CD4-positive, alpha-beta memory T cell (primary cell): ENCODE results near the gene NACC2. TPM values are rescaled to one million over a fixed set of nuclear protein-coding genes. Genes with fewer than 3 reads are reported as not detected.
A peak's percentile ranks its signal among the peaks of the same experiment; 100 is the strongest.

ENCODE experiments used
- CTCF ChIA-PET: fragments of 350-600 bp; sonication (Branson Sonifier 250); formaldehyde crosslinking; loops from one replicate; lab custom pipeline; 2021; ENCODE audit warnings: inconsistent platforms; ENCODE audit not compliant: partially characterized antibody; lab: Charles Lee
- POLR2A ChIA-PET: fragments of 350-600 bp; sonication (Branson Sonifier 250); formaldehyde crosslinking; loops from one replicate; lab custom pipeline; 2021; ENCODE audit not compliant: partially characterized antibody; lab: Charles Lee
- DNase-seq, 5 donors: peaks; one replicate each; pipeline versions ENCODE4 v3.0.0 to v3.0.0-alpha.2; 2020 to 2022; ENCODE audit warnings: mixed read lengths in 1 of 5
- H3K27ac ChIP-seq: one replicate; pipeline ENCODE4 v1.7.0; 2013; ENCODE audit warnings: low read depth, low read length
- H3K27me3 ChIP-seq: 2 replicates; pipeline ENCODE4 v1.7.0; 2013; ENCODE audit warnings: mild to moderate bottlenecking, low read length, moderate library complexity; ENCODE audit not compliant: insufficient read depth
- H3K36me3 ChIP-seq: 2 replicates; pipeline ENCODE4 v1.7.0; 2013; ENCODE audit warnings: mild to moderate bottlenecking, low read length, moderate library complexity; ENCODE audit not compliant: insufficient read depth
- H3K4me1 ChIP-seq: 2 replicates; pipeline ENCODE4 v1.7.0; 2013; ENCODE audit warnings: mild to moderate bottlenecking, low read length, moderate library complexity; ENCODE audit not compliant: insufficient read depth
- H3K4me3 ChIP-seq, 2 donors: one replicate each; pipeline ENCODE4 v1.7.0; 2013; ENCODE audit warnings: low read length in 2 of 2, mild to moderate bottlenecking in 1 of 2
- H3K9me3 ChIP-seq, 2 donors: one replicate each; pipeline ENCODE4 v1.7.0; 2013; ENCODE audit warnings: low read length in 2 of 2, control low read depth in 1 of 2; ENCODE audit not compliant: control insufficient read depth in 1 of 2
- H3K27ac Mint-ChIP-seq, 7 donors: one replicate each; pipeline ENCODE4 v1.8.0; 2020 to 2021; ENCODE audit warnings: mixed read lengths in 7 of 7, mild to moderate bottlenecking in 6 of 7, inconsistent platforms in 3 of 7, moderate library complexity in 3 of 7
- H3K27me3 Mint-ChIP-seq, 2 donors: one replicate each; pipeline ENCODE4 v1.8.0; 2020 to 2021; ENCODE audit warnings: mixed read lengths in 2 of 2
- H3K36me3 Mint-ChIP-seq, 2 donors: one replicate each; pipeline ENCODE4 v1.8.0; 2020 to 2021; ENCODE audit warnings: mixed read lengths in 2 of 2, inconsistent platforms in 1 of 2, mild to moderate bottlenecking in 1 of 2
- H3K4me1 Mint-ChIP-seq, 4 donors: one replicate each; pipeline ENCODE4 v1.8.0; 2020 to 2021; ENCODE audit warnings: mixed read lengths in 4 of 4, mild to moderate bottlenecking in 1 of 4
- H3K4me3 Mint-ChIP-seq, 8 donors: one replicate each; pipeline ENCODE4 v1.8.0; 2020 to 2021; ENCODE audit warnings: mixed read lengths in 8 of 8, mild to moderate bottlenecking in 7 of 8, moderate library complexity in 6 of 8, inconsistent platforms in 3 of 8
- H3K9me3 Mint-ChIP-seq, 8 donors: one replicate each; pipeline ENCODE4 v1.8.0; 2020 to 2021; ENCODE audit warnings: mixed read lengths in 8 of 8, mild to moderate bottlenecking in 5 of 8, inconsistent platforms in 3 of 8, moderate library complexity in 1 of 8
- intact Hi-C: fragments of 100-400 bp; cut with micrococcal nuclease; formaldehyde crosslinking; loops from one replicate; pipeline ENCODE4 v1.15.1; 2023
- polyA plus RNA-seq, 2 donors: library from polyadenylated mRNA; unstranded; fragments of 300-500 nt; fragmentation: Illumina TruSeq; gene quantifications; one replicate each; pipeline ENCODE4 v1.2.3, GENCODE V29; 2021
- total RNA-seq, 2 experiments: library from RNA; stranded (reverse); gene quantifications; one replicate each; pipeline ENCODE4 v1.2.3, GENCODE V29; 2021

NACC2 gene
- total and polyA plus RNA-seq, 4 experiments from 2014 or later, result 0.58 to 12.2 (median 7.1) TPM

DNA sequence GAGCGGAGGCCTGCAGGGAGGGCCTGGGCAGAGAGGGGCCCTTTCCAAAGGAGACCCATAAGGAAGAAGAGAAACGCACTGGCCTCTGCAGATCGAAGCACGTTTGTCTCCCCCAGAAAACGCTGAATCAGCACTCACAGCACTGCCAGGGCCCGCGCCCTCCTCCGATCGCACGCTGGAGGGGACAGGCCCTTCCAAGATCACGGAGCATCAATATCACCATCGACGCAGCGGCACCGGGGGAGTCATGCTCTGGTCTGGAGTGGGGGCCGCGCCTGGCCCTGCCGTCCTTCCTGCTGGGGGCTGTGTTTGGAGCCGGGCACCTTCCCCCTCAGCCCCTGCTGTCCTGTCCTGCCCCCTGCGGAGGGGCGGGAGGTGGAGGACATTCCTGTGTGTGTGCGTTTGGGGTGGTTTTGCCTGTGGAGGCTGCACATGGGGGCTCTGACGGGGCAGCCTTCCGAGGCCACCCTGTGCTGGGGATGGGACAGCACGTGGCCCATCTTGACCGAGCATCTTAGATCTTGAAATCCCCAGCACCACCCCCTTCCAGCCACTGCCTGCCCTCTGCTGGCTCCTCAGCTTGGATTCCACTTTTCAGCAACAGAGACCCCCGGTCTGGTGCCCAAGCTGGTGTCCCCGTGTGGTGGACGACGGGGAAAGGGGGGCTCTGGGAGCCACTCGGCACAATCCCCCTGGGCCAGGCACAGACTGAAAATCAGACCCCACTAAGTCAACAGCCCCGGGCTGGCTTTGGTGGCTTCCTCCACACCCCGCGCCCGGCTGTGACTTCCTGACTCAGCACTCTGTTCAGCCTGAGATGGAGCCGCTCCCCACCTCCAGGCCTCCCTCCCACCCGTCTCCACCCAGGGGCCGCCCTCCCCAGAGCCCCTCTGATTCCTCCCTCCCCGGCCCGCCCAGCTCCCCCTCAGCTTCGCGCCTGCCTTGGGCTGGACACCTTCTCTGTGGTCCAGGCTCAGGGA lies 15.3 kb upstream of the NACC2 start:
- POLR2A ChIA-PET, result interaction anchor here (1.0 to 11.1 kb wide), 9 partner anchors 8 to 203 kb away, joined by 3 to 155 read pairs (median 6); partner anchors contain the start of genes CAMSAP1, NACC2 and TMEM250
- peaks cover 6% of the 10 kb centered on the region for H3K36me3 ChIP-seq
- Mint-ChIP-seq H3K36me3 (peaks cover 0 to 8% of the 10 kb centered on the region in 2 donors), H3K4me3 (peak overlapping the region; percentile 79 to 88 (median 84)), H3K27me3 (no peaks in the 10 kb centered on the region), H3K4me1 (peaks cover 20 to 92% (median 59%) of the 10 kb centered on the region in 4 donors), H3K27ac (peak overlapping the region; percentile 72 to 93 (median 86)), H3K9me3 (no peaks in the 10 kb centered on the region)
- H3K4me1 ChIP-seq, result peaks cover 86% of the 10 kb centered on the region
- H3K9me3 ChIP-seq, result no peaks in the 10 kb centered on the region
- intact Hi-C loops, result loop anchor here (10.0 kb wide), 1 partner anchor 134 kb away; the partner anchor contains the start of gene QSOX2
- H3K4me3 ChIP-seq, result peak overlapping the region; percentile 9 to 77
- CTCF ChIA-PET, result interaction anchor here (1.0 to 3.7 kb wide), 7 partner anchors 8 to 293 kb away, joined by 3 to 15 read pairs (median 4); partner anchors contain the start of gene TMEM250
- peak overlapping the region; percentile 69 for H3K27ac ChIP-seq
- H3K27me3 ChIP-seq, result no peaks in the 10 kb centered on the region
- DNase-seq, result peak in 3 of 5 donors; percentile 52 to 64 (median 55)

DNA sequence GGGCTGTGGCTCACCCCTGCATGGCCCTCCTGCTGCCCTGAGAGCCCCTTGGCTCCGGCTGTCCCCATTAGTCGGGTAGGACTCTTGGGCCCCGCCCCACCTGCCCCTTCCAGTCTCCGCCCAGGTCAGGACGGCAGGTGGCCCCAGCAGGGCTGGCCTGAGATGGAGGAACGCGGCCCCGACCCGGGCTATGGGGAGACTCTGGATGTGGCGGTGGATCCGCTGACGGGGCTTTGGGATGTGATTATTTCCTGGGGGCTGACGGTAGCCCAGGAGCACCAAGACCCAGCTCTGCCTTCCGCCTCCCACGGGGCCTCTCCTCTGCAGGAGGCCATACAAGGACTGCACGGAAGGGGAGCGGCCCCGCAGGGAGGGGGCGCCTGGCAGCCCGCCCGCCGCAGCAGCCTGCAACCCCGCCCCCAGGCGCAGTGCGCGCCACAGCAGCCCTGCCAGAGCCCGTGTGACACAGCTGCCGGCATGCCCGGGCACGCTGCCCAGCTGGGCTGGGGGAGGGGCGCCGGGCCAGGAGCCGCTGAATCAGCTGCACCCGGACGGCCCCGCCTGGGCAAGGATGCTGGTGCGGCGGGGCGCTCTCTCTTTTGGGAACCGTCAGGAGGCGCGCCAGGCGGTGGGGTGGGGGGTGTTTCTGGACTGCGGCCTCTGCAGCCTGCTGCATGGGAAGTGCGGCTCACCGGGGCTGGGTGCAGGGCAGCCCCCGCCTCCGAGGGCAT lies 14.4 kb upstream of the NACC2 start:
- H3K36me3 ChIP-seq, result no peaks in the 10 kb centered on the region

DNA sequence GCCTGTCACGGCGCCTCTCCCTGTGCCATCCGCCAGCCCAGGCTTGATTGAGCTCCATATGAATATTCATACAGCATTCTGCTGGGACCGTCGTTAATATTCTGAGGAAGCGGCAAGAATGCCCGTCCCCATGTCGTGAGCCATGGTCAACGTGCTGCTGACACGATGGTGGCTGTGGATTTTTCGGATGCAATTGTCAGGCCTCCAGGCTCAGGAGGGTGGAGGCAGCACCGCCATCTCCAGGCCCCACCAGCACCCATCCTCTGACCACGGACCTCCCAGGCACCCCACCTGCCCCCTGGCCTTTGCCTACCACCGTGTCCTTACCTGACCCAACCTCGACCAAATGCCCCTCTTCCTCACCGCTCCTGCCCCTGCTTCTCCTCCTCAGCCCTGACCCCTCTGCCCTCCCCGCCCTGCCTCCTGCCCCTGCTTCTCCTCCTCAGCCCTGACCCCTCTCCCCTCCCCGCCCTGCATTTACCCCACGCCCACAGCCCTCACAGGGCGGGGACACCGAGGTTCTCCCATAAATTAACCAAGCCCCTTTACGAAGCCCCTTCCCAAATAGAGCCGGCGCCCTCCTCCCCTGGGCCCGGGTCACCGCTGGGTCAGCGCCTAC lies 13.7 kb upstream of the NACC2 start:
- H3K4me1 Mint-ChIP-seq, result peaks cover 19 to 79% (median 54%) of the 10 kb centered on the region in 4 donors
- DNase-seq, result no peak

More for the DNA sequence above, 14.4 kb upstream of the NACC2 start:
- Mint-ChIP-seq H3K36me3 (peaks cover 0 to 6% of the 10 kb centered on the region in 2 donors), H3K9me3 (no peaks in the 10 kb centered on the region), H3K27me3 (no peaks in the 10 kb centered on the region), H3K4me3 (peak overlapping the region; percentile 81 to 90 (median 86)), H3K27ac (peak overlapping the region; percentile 86 to 95 (median 89)), H3K4me1 (peaks cover 19 to 85% (median 56%) of the 10 kb centered on the region in 4 donors)
- POLR2A ChIA-PET, result interaction anchor here (0.5 to 11.1 kb wide), 13 partner anchors 9 to 1133 kb away, joined by 3 to 155 read pairs (median 4); partner anchors contain the start of genes CAMSAP1, NACC2, TMEM250 and UBAC1
- peak; percentile 91 to 94 (median 91) for DNase-seq
- Histone ChIP-seq H3K27ac (peak overlapping the region; percentile 69), H3K9me3 (no peaks in the 10 kb centered on the region), H3K4me3 (peak overlapping the region; percentile 9 to 77), H3K27me3 (no peaks in the 10 kb centered on the region), H3K4me1 (peaks cover 87% of the 10 kb centered on the region)
- intact Hi-C loops, result loop anchor here (1.0 to 10.0 kb wide), 3 partner anchors 9 to 135 kb away; partner anchors contain the start of genes NACC2, QSOX2 and TMEM250
- CTCF ChIA-PET, result interaction anchor here (1.0 to 3.7 kb wide), 7 partner anchors 9 to 294 kb away, joined by 3 to 15 read pairs (median 4); partner anchors contain the start of gene TMEM250

DNA sequence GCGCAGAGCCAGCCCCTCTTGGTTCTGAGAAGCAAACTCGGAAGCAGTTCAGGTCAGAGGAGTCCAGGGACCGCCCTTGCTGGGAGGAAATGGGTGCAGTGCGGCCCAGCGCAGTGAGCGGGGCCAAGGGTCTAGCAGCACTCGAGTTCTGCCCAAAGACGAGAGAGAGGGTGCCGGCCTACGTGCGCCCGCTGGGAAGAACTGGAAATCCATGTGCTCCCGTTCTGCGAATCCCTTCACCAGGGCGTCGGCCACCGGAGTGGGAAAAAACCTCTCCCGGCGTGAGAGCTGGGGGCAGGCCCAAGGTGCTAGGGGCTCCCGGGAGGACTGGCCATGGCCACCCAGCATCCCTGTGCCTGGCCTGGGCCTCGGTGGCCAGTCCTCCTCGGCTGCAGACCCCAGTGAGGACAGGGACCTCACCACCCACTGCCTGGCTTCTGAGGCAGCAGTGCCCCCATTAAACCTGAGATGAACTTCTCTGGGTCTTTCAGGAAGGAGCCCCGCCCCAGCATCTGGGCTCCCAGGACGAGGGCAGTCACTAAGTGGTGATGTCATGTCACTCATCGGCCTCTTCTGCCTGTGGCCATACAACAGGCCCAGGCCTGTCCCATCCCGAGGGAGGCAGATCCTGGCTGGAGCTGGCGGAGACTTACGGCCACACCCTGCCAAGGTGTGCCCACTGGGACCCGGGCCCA lies 13.0 kb upstream of the NACC2 start:
- ChIA-PET POLR2A (interaction anchor here (1.4 to 11.1 kb wide), 4 partner anchors 10 to 115 kb away, joined by 3 to 155 read pairs (median 36); partner anchors contain the start of genes NACC2 and TMEM250), CTCF (interaction anchor here (2.1 to 2.7 kb wide), 2 partner anchors 14 to 141 kb away, joined by 4 to 10 read pairs; no protein-coding TSS in a partner anchor)
- Mint-ChIP-seq H3K36me3 (no peaks in the 10 kb centered on the region), H3K9me3 (no peaks in the 10 kb centered on the region), H3K4me1 (peaks cover 15 to 73% (median 48%) of the 10 kb centered on the region in 4 donors), H3K27ac (peak overlapping the region in 6 of 7 donors; percentile 76 to 94 (median 86)), H3K27me3 (no peaks in the 10 kb centered on the region), H3K4me3 (peak overlapping the region in 7 of 8 donors; percentile 20 to 85 (median 80))
- Histone ChIP-seq H3K36me3 (no peaks in the 10 kb centered on the region), H3K27me3 (no peaks in the 10 kb centered on the region), H3K27ac (peak overlapping the region; percentile 69), H3K4me3 (peak overlapping the region in 1 of 2 donors; percentile 77), H3K4me1 (peaks cover 74% of the 10 kb centered on the region), H3K9me3 (no peaks in the 10 kb centered on the region)
- intact Hi-C loops, result no loop called here
- DNase-seq, result no peak

More for the DNA sequence above, 13.7 kb upstream of the NACC2 start:
- Mint-ChIP-seq H3K27ac (peak overlapping the region; percentile 51 to 89 (median 78)), H3K36me3 (peaks cover 0 to 6% of the 10 kb centered on the region in 2 donors), H3K4me3 (peak overlapping the region; percentile 68 to 85 (median 73)), H3K9me3 (no peaks in the 10 kb centered on the region), H3K27me3 (no peaks in the 10 kb centered on the region)
- H3K4me1 ChIP-seq, result peaks cover 80% of the 10 kb centered on the region
- peak overlapping the region; percentile 69 for H3K27ac ChIP-seq
- POLR2A ChIA-PET, result interaction anchor here (0.5 to 11.1 kb wide), 11 partner anchors 10 to 1134 kb away, joined by 3 to 155 read pairs (median 3); partner anchors contain the start of genes CAMSAP1, NACC2, TMEM250 and UBAC1
- no peaks in the 10 kb centered on the region for H3K9me3 ChIP-seq
- CTCF ChIA-PET, result interaction anchor here (1.1 to 3.7 kb wide), 6 partner anchors 9 to 294 kb away, joined by 3 to 15 read pairs (median 4); partner anchors contain the start of gene TMEM250
- no peaks in the 10 kb centered on the region for H3K36me3 ChIP-seq
- H3K27me3 ChIP-seq, result no peaks in the 10 kb centered on the region
- H3K4me3 ChIP-seq, result peak overlapping the region in 1 of 2 donors; percentile 77
- intact Hi-C loops, result loop anchor here (1.0 kb wide), 2 partner anchors 10 to 13 kb away; partner anchors contain the start of genes NACC2 and TMEM250

DNA sequence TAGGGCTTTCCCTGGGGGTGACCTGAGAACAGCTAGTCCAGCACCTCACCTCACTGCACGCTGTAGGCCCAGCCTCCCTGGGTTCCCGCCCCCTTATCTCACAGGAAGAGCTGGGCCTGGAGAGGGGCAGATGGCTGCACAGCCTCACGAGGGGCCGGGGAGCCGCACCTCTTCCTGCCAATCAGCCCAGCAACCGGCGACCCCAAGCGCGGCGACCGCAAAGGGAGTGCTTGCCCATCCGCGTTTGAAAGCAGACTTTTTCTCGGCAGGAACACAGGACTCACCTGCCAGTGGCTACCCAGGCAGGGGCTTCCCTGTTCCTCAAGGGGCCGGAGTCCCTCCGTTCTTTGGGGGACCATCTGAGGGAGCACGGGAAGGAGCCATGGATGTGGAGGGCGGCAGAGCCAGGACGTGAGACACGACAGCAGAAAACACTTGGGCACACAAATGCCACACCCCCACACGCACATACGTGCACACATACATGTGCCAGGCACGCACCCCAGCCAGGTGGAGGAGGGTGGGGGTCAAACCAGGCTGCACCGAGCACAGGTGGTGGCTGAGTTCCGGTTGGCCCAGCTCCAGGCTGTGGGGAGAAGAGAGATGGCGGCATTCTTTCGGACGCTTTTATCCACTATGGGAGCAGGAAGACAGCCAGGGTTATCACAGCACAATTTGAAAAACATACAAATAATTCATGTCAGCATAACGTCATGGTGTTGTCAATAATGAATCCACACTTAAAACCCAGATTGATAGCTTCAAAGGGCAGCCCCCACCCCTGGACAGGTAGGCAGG lies 12.3 kb upstream of the NACC2 start:
- peak overlapping the region; percentile 82 to 94 (median 89) for H3K27ac Mint-ChIP-seq
- Histone ChIP-seq H3K36me3 (no peaks in the 10 kb centered on the region), H3K27ac (peak overlapping the region; percentile 54), H3K4me1 (peaks cover 66% of the 10 kb centered on the region), H3K4me3 (peak overlapping the region in 1 of 2 donors; percentile 14), H3K27me3 (no peaks in the 10 kb centered on the region), H3K9me3 (no peaks in the 10 kb centered on the region)
- H3K27me3 Mint-ChIP-seq, result no peaks in the 10 kb centered on the region
- DNase-seq, result peak; percentile 29 to 76 (median 40)
- ChIA-PET CTCF (interaction anchor here (1.1 to 2.7 kb wide), 4 partner anchors 11 to 140 kb away, joined by 4 to 10 read pairs (median 4); partner anchors contain the start of gene TMEM250), POLR2A (interaction anchor here (1.4 to 11.1 kb wide), 4 partner anchors 10 to 146 kb away, joined by 3 to 155 read pairs (median 36); partner anchors contain the start of genes NACC2, TMEM250 and UBAC1)
- H3K4me3 Mint-ChIP-seq, result peak overlapping the region; percentile 41 to 85 (median 72)
- intact Hi-C loops, result no loop called here
- no peaks in the 10 kb centered on the region for H3K9me3 Mint-ChIP-seq
- H3K4me1 Mint-ChIP-seq, result peaks cover 14 to 65% (median 42%) of the 10 kb centered on the region in 4 donors
- H3K36me3 Mint-ChIP-seq, result no peaks in the 10 kb centered on the region
